Measurements from ENCODE around the gene BRD1. TPM values are rescaled to one million over a fixed set of nuclear protein-coding genes. Genes with fewer than 3 reads are reported as not detected.
A peak's percentile ranks its signal among the peaks of the same experiment; 100 is the strongest.

BRD1 gene
- total and polyA plus RNA-seq, 8 donors: 14.0 to 26.3 (median 17.8) TPM

DNA sequence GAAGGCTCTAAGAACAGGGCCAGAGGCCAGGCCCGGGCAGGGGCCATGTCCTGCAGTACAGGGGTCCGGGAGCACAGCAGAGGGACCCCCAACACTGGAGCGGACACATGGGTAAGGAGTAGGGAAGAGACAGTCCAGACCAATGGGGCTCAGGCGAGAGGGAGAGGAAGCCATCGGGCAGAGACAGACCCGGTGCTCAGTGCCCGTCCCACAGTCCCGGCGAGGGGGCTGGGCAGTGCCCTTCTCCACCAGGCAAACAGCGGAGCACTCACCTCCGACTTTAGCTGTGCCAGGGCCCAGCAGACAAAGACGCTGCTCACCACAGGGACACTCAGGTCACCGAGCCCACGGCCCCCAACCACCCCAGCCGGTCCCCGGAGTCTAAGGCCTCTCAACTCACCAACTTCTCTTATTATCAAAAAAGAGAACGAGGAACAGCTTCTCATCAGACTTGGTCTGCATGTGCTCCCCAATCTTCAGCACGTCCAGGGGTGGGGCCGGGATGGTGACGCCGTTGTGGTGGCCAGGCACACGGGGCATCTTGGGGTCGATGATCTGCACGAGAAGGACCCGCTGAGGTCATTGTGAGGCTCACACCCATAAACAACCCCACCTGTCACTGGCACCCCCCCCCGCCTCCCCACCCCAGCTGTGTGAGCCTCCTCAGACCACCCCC is 52.3 kb downstream of the BRD1 start:
- DNase-seq: no peak
- H3K27ac ChIP-seq: no peak overlapping the region
- H3K36me3 ChIP-seq: peaks cover 7 to 48% (median 16%) of the 10 kb centered on the region in 3 donors
- 95 to 97% methylated on average over 25 to 26 of the region's 26 CpGs for WGBS, 2 donors
- no peaks in the 10 kb centered on the region for H3K9me3 ChIP-seq
- no peak overlapping the region for H3K4me3 ChIP-seq
- ATAC-seq: no peak
- no peaks in the 10 kb centered on the region for H3K27me3 ChIP-seq
- intact Hi-C loops (cut with DNase I): no loop called here
- no peak for FAIRE-seq
- no peaks in the 10 kb centered on the region for H3K4me1 ChIP-seq
- no peak for TF ChIP-seq CTCF (IDR thresholded peaks at IDR 0.05)

- TF ChIP-seq CTCF (IDR thresholded peaks at IDR 0.05): no peak
- intact Hi-C loops (cut with DNase I): no loop called here
- H3K27ac ChIP-seq: no peak overlapping the region
- no peak overlapping the region for H3K4me3 ChIP-seq
- DNase-seq (peak in 1 of 6 donors; percentile 55), ATAC-seq (no peak), FAIRE-seq (no peak)
- H3K4me1 ChIP-seq: no peaks in the 10 kb centered on the region
- WGBS, 2 donors: 87 to 91% methylated on average over 21 of the region's 21 CpGs
- peaks cover 7 to 48% (median 16%) of the 10 kb centered on the region in 3 donors for H3K36me3 ChIP-seq
- no peaks in the 10 kb centered on the region for H3K27me3 ChIP-seq
- H3K9me3 ChIP-seq: no peaks in the 10 kb centered on the region
Observed at GRCh38 chr22:49774499-49775151, 53.0 kb downstream of the BRD1 start.

DNA sequence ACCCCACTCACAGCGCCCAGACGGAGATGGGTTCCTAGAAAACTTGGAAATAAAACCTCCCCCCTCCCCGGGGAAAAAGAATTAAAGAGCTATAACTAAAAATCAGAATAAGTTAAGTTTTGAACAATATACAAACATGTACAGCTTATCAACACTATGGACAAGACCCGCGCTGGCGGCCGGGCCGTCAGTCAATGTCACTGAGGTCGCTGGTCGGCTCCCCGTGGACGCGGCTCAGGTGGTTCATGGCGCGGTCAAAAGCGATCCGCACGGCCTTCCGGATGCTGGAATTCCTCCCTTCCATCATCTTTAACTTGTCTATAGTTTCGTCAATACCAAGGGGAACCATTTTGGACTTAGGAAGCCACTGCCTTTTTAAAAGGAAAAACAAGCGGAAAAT is 53.6 kb downstream of the BRD1 start:
- no peak for DNase-seq
- peaks cover 7 to 48% (median 16%) of the 10 kb centered on the region in 3 donors for H3K36me3 ChIP-seq
- WGBS, 2 donors: 91 to 94% methylated on average over 21 of the region's 21 CpGs

DNA sequence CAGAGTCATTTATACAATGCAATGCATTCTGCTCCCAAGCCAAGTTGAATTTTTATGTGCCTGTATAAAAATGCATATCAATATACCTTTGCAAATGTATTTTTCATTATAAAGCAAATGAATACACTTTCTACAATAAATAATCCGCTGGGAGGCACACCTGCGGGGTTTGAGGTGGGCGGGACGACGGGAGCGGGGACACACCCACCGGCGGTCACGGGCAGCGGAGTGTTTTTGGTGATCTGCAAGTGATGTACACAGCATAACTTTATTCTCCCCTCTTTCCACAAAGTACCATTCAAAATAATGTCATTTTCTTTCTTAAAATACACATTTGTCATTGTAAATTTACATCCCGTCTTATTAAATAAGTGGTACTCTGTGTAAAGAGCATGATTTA is 54.1 kb downstream of the BRD1 start:
- no peak for TF ChIP-seq CTCF (IDR thresholded peaks at IDR 0.05)
- Histone ChIP-seq H3K9me3 (no peaks in the 10 kb centered on the region), H3K4me3 (no peak overlapping the region), H3K36me3 (peaks cover 7 to 48% (median 16%) of the 10 kb centered on the region in 3 donors), H3K27ac (no peak overlapping the region), H3K4me1 (no peaks in the 10 kb centered on the region), H3K27me3 (no peaks in the 10 kb centered on the region)
- no peak for ATAC-seq
- intact Hi-C loops (cut with DNase I): no loop called here
- 93 to 97% methylated on average over 11 of the region's 11 CpGs for WGBS, 2 donors
- no peak for FAIRE-seq
- no peak for DNase-seq

More for the DNA sequence above, 53.6 kb downstream of the BRD1 start:
- H3K27me3 ChIP-seq: no peaks in the 10 kb centered on the region
- H3K4me3 ChIP-seq: no peak overlapping the region
- ATAC-seq (no peak), FAIRE-seq (no peak)
- no peak for TF ChIP-seq CTCF (IDR thresholded peaks at IDR 0.05)
- intact Hi-C loops (cut with DNase I): no loop called here
- H3K4me1 ChIP-seq: no peaks in the 10 kb centered on the region
- H3K27ac ChIP-seq: no peak overlapping the region
- no peaks in the 10 kb centered on the region for H3K9me3 ChIP-seq

GRCh38 chr22:49772692-49773091 is 55.0 kb downstream of the BRD1 start:
- FAIRE-seq (no peak), DNase-seq (peak in 1 of 6 donors; percentile 41), ATAC-seq (no peak)
- H3K27ac ChIP-seq: no peak overlapping the region
- intact Hi-C loops (cut with DNase I): no loop called here
- H3K4me3 ChIP-seq: no peak overlapping the region
- WGBS, 2 donors: 88 to 89% methylated on average over 16 of the region's 16 CpGs
- TF ChIP-seq CTCF (IDR thresholded peaks at IDR 0.05): no peak
- H3K4me1 ChIP-seq: no peaks in the 10 kb centered on the region
- no peaks in the 10 kb centered on the region for H3K27me3 ChIP-seq
- no peaks in the 10 kb centered on the region for H3K9me3 ChIP-seq
- peaks cover 7 to 45% (median 15%) of the 10 kb centered on the region in 3 donors for H3K36me3 ChIP-seq
